Activated gamma-delta T cell treated with anti-CD3 and anti-CD28 coated beads, Interleukin-2, amount 50 U/mL, for 16 hours (primary cell): ENCODE results near the gene RCCD1.
"Not testable (repeated sequence)": the region's sequence is repeated elsewhere in the genome, so short reads cannot be mapped to it uniquely, and the experiment has no call there.

Source experiments
- DNase-seq: peaks from one replicate; pipeline ENCODE4 v3.0.0-alpha.2; 2020; ENCODE audit warnings: low read depth

Gene RCCD1

GRCh38 chr15:90918034-90918788 is 36.5 kb upstream of the RCCD1 start:
- no peak for DNase-seq

GRCh38 chr15:90918835-90919234 is 35.8 kb upstream of the RCCD1 start:
- no peak for DNase-seq

GRCh38 chr15:90921887-90922286 is 32.8 kb upstream of the RCCD1 start:
- DNase-seq: no peak

- DNase-seq: not testable (repeated sequence)
These were observed 31.9 kb upstream of the RCCD1 start for GRCh38 chr15:90922712-90923322.

- no peak for DNase-seq
These were observed 30.3 kb upstream of the RCCD1 start for GRCh38 chr15:90924375-90924774.

GRCh38 chr15:90926766-90927165 is 27.9 kb upstream of the RCCD1 start:
- DNase-seq: not testable (repeated sequence)

GRCh38 chr15:90928106-90928505 is 26.6 kb upstream of the RCCD1 start:
- DNase-seq: not testable (repeated sequence)

GRCh38 chr15:90929246-90930019 is 25.3 kb upstream of the RCCD1 start:
- no peak for DNase-seq

GRCh38 chr15:90930861-90931574 is 23.7 kb upstream of the RCCD1 start:
- no peak for DNase-seq

GRCh38 chr15:90931575-90931827 is 23.2 kb upstream of the RCCD1 start:
- DNase-seq: no peak

- peak; percentile 89 for DNase-seq
These were observed 22.6 kb upstream of the RCCD1 start, which contains the start of gene HDDC3 for GRCh38 chr15:90931828-90932659. HDDC3 (minus strand) TSS chr15:90932549; CDS start chr15:90932540, 9 bp downstream.

GRCh38 chr15:90932660-90932991 is 22.1 kb upstream of the RCCD1 start:
- DNase-seq: no peak

- no peak for DNase-seq
These were observed 21.4 kb upstream of the RCCD1 start for GRCh38 chr15:90933301-90933700.

- peak; percentile 79 for DNase-seq
These were observed 20.3 kb upstream of the RCCD1 start for GRCh38 chr15:90934256-90934948.

GRCh38 chr15:90934949-90935751 is 19.5 kb upstream of the RCCD1 start, which contains the start of gene UNC45A:
UNC45A (plus strand) TSS chr15:90935285; CDS start chr15:90935325, 40 bp downstream.
- DNase-seq: peak; percentile 92

GRCh38 chr15:90936823-90937222 is 17.9 kb upstream of the RCCD1 start:
- DNase-seq: no peak

- DNase-seq: no peak
These were observed 16.4 kb upstream of the RCCD1 start for GRCh38 chr15:90938261-90938660.

GRCh38 chr15:90939756-90940155 is 14.9 kb upstream of the RCCD1 start:
- no peak for DNase-seq

- DNase-seq: no peak
These were observed 13.6 kb upstream of the RCCD1 start for GRCh38 chr15:90941038-90941437.
